Fibroblast of peridontal ligament (primary cell): ENCODE measurements around the gene LTBP1.
"Not testable (repeated sequence)": the region's sequence is repeated elsewhere in the genome, so short reads cannot be mapped to it uniquely, and the experiment has no call there.

Source experiments
- DNase-seq: peaks from one replicate; pipeline ENCODE4 v3.0.0-alpha.2; 2010; ENCODE audit errors: extremely low read depth

The LTBP1 gene

DNA sequence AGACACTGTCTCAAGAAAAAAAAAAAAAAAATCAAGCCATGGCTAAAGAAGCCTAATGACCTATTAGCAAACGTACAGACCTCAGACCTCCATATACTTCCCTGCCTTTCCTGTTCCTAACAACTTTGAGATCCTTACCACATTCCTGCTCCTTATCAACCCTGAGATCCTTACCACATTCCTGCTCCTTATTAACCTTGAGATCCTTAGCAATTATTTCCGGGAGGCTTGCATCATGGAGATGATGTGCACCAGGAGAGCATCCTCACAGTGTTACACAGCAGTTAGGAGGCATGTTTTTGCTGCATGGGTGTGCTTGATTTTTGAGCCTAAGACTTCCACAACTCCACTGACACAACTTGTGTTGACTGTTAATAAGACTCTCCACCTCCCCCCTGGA, 475.1 kb downstream of the LTBP1 start:
- DNase-seq: no peak

DNA sequence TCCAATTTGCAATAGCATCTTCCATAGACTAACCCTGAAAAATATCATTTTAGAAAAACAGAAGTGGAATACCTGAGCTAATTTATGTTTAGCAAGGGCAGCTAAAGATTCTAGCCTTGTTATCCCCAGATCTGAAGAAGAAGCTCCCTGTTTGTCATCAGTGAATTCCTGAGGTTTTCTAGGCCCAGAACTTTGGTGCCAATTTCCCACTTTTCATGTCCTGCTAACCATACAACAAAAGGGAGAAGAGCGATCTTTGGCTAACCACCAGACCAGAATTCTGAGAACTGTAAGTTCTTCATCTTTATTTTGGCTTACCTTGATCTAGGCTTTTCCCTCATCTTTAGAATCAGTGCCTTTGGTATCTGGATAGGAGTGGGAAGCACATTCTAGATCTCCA, 478.4 kb downstream of the LTBP1 start:
- DNase-seq: no peak

DNA sequence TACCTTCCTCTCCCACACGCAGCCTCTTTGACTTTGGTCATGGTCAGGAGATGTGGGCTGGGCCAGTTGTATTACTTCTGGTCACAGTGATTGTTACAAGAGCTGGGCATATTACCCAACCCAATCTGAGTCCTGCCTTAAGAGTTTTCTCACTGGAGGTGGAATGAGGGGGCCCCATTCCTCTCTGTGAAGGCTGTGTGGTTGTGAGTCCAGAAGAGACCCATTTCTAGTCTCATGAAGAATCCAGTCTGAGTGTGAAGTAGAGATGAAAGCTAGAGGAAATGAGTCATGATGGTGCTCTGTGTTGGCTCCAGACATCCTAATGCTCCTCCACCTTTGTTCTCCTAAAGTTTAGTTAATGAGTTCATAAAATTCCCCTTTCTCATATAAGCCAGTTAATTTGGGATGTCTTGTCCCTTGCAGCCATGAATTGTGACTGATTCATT, 478.9 kb downstream of the LTBP1 start:
- no peak for DNase-seq

DNA sequence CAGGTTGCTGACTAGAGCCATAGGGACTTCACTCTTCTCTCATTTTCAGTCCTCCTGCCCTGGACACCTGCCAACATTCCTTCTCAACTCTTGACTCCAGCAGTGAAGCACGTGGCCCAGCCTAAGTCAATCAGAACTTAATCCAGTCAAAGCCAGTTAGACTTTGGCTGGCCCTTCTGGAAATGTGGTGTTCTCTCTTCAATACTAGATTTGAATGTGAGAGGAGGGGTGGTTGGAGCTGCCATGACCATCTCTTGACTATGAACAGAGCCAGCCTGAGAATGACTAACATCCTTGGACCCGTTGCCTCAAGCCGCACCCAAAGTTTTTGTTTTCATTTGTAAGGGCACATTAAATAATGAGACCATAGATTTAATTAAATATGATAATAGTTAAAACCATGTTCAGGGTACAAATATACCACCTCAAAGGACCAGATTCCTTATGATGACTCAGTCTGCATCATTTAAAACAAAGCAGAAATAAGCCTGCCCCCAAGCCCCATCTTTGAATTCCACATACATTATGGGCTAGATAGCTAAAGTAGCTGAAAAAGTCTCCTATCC, 480.0 kb downstream of the LTBP1 start:
- DNase-seq: peak; percentile 73

DNA sequence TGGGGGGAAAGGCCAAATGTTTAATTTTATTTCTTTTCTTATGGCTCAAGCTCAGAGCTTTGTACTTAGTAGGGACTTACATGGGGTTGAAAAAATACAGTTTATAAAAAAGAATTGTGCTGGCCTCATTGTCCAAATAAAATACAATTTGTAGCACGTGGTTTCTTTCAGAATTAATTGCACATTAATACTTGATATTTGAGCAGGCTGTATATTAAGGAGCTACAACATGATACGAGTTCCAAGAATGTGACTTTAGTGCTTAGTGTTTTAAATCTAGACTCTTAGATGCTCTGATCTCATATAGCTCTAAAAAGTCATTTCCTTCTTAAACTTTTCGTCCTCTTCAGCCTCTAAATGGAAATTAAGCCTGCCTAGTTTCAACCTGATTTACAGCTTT, 483.3 kb downstream of the LTBP1 start:
- DNase-seq: no peak

DNA sequence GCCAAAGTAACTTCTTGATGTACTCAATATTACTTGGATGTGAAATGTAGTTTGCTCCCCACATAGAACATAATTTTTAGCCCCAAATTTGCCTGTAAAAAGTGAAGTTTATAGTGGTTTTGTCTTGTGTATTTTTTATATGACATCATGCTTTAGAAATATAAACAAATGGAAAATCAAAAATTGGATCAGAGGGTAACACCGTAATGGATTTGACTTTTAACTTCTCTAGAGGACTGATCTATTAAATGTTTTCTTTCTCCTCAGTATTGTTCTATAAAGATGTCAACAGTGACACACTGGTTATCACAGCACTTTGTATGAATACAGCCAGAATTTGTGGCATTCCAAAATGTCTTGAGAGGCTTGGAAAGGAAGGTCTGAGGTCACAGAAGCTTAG, 484.1 kb downstream of the LTBP1 start:
- DNase-seq: peak; percentile 72

DNA sequence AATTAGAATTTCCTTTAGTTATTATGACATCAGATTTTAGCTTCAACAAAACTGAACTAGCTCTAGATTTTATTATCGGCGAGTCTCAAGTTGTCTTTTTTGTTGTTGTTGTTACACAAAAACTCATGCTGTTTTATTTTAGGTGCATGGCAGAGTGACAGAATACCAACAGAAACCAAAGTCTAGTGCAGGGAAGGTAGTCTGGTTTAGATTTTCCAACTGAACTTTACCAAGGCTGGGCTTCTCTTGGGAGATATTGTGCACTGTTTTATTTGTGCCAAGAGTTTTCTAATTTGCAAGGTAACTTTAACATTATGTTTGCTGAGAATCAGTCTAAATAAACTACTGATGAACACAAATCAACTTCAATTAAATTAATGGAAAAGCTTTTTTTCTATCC, 486.1 kb downstream of the LTBP1 start:
- DNase-seq: peak; percentile 35

DNA sequence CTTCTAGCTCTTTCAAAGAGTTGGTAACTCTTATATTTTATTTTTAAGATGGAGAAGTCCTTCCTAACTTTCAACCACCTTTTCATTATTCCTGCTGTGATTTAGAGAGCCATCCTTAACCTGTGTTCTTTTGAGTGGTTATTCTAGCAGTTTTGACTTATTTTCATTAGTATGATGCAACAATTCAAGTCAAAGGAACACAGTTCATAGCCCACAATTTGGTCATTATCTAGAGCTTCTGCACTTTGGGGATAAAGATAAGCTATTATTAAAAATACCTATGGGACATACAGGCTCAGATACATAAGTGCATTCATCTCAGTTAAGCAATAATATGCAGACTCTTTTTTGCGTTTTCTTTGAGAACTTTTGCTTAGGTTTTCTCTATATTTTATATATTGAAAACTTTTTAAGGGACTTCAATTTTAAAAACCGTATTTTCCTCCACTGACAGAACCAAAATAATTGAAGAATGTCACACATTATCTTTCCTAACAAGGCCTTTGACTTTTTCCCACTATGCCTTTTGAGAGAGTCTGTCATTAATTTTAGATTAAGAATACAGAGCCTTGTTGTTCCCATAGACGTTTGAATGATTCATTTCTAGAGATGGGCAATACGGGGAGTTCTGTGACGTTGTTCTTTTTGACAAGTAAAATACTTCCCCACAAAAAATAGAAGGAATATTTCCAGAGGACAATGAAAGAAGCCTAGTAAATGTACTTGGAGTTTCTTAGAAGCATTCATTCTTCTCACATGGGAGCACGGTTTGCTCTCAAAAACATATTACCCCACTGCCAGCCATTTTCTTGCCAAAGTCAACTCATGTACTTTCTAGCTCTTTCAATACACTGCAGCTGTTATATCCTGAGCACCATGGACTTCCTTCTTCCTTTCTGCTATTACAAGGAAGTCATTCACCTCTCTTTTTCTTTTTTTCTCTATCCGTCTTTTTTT, 486.8 kb downstream of the LTBP1 start:
- DNase-seq: no peak

DNA sequence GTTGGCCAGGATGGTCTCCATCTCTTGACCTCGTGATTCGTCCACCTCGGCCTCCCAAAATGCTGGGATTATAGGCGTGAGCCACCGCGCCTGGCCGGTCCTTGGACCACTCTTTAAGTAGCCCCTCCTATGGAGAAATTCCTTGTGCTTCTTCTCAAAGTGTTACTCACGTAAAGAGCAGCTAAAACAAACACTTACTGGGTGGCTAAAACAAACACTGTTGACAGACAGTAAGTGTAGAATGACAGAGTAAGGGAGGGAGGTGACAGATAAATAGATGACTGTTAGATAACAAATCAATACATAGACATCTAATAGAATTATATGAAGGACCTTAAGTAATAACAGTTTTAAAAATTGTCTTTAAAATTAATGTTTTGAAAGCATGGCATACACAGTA, 488.8 kb downstream of the LTBP1 start:
- DNase-seq: no peak

DNA sequence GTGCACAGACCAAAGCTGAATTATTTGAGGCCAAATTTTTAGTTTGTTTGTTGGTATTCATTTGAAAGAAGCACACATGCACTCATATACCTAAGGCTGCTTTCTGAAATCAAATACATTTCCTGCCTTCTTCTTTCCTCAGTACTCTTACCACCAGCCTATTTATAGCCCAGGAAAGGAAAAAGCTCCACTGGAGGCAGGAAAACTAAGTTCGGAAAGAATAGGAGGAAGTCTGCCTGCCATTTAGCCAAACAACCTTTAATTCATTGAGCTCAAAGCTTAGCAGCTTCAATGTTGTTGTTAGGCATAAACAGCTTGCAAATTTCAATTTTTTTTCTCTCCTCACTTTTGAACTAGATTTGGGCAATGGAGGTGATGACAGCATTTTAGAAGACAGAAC, 489.3 kb downstream of the LTBP1 start:
- no peak for DNase-seq

DNA sequence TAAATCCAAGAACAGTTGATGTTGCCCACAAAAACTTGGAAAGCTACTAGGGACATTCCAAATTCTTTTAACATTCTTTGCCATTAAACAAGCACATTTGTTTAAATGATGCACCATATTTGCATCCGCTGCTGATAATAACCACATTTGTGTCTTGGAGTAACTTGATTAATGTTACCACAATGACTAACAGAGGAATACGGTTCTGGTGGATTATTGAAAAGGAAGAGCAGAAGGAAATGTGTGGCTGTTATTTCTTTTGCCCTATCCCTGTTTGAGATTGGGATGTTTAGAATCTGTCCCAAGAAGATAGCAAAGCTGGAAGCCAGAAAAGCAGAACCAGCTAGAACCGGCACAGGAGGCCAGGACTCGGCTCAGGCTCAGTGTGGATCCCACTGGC, 490.5 kb downstream of the LTBP1 start:
- DNase-seq: peak; percentile 98

DNA sequence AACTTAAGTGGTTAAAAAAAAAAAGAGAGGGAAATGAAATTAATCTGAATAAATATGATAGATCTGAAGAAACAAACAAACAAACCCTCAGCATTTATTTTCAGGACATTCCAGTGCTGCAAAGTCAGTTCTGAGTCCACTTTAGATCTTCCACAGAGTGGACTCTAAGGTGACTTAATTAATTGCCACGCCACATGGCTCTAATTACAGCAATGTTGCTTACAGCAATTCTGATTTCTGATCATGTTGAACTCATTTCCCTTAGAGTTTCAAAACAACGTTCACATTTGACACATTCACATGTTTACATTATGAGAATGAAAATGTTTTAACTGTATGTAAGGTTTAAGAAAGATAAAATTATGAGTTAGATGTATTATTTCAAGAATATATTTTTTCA, 491.1 kb downstream of the LTBP1 start:
- peak; percentile 36 for DNase-seq

DNA sequence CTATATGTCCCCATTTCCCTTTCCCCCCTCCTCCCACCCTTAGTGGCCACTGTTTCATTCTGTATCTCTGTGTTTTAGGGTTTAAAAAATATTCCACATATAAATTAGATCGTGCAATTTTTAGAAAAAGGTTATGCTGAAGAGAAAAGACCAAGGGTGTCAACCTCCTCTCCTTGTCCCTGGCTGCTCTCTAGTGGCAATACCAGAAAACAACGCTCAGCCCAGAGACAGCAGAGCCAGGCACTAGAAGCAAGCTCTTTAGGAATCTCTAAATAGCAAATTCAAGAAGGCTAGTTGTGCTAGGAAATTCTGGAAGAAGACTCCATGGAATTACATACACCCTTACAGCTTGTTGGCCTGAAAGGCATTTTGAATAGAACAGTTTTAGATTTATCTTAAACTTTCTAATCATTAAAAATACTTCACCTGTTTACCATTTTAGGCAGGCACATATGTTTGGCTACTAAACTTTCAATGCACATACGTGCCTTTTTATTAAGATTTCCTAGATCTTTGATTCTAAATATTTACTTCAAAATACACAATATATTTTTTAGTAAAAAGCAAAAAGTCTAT, 494.6 kb downstream of the LTBP1 start:
- DNase-seq: peak; percentile 85

DNA sequence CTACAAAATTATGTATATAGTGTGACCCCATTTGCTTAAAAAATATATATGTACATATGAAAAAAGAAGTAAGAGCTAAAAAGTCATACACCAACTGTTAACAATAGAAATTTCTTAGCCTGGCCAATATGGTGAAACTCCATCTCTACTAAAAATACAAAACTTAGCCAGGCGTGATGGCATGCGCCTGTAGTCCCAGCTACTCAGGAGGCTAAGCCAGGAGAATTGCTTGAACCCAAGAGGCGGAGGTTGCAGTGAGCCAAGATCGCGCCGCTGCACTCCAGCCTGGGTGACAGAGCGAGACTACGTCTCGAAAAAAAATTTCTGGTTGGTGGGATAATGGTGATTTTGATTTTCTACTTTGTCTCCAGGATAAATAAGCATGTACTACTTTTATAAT, 495.3 kb downstream of the LTBP1 start:
- not testable (repeated sequence) for DNase-seq

DNA sequence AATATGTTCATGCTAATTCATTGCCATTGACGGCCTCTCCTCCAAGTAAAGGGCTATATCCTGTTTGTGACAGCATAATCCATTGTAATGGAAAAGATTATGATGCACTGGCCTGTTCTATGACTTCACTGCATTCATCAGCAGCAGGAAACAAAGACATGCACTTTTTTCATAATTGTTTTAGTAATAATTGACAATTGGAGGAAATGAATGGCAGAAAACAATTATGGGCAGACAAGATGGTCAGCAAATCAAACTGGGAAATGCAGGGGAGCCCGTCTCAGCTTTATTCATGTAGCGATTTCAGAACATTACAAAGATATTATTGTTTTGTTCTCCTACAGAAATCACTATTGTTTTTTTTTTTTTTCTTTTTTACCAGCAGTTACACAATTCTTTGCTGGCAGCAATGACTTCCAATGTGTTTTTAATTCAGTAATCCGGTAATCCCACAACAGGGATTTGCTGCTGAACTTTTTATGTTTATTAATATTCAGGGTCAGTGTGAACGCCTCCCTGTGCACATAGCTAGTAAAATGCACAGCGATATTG, 495.9 kb downstream of the LTBP1 start:
- DNase-seq: peak; percentile 74

DNA sequence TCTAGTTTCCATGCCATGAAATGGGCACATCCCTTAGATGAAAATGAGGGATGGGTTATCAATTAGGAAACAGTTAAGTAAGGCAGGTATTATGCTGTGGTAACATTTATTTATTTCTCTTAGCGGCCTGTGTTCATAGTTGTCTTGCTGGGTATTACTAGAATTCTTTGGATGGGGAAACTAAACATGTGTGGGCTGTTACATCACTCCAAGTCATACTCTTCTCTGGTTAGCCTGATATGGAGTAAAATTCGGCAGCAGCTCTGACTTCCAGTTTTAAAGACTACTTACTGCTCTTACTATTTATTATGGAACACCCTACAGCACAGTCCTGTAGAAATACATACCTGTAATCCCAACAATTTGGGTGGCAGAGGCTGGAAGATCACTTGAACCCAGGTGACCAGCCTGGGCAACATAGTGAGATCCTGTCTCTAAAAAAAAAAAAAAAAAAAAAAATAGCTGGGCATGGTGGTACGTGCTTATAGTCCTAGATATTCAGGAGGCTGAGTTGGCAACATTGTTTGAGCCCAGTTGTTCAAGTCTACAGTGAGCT, 496.6 kb downstream of the LTBP1 start:
- peak; percentile 74 for DNase-seq

DNA sequence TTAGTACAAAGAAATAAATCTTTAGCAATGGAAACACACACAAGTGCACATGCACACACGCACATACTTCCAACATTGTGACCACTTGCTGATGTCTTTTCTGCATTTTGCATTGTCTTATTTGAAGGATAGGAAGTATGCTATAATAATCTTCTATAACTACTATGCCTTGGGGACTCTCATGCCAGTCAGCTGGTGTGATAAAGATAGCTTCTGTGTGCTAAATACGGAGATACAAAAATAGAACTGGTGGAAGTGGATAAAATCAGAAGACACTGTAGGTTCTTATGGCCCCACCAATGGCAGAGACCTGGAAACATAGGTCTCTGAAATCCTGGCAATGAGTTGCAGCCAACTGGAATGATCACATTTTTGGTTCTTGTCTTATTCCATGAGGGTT, 498.2 kb downstream of the LTBP1 start:
- DNase-seq: no peak

DNA sequence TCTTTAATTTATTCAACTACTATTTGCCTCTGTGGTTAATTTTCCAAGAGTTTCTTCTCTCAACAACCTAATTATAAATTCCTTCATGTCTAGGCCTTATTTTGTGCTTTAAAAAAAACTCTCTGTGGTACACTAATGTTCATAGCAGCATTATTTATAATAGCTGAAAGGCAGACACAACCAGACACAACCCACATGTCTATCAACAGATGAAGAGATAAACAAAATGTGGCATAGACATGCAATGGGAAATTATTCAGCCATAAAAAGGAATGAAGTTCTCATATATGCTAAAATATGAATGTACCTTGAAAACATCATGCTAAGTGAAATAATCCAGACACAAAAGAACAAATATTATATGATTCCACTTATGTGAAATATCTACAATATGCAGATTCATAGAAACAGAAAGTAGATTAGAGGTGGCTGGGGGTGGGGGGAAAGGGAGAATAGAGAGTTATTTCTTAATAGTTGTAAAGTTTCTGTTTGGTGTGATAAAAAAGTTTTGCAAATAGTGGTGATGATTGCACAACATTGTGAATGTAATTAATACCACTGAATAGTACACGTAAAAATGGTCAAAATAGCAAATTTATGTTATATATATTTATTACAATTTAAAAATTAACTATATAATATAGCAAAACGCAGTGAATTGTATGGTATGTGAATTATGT, 501.6 kb downstream of the LTBP1 start:
- DNase-seq: no peak
